Activated CD4-positive, alpha-beta T cell treated with anti-CD3 and anti-CD28 coated beads, Interleukin-2, amount 50 U/mL, for 16 hours (primary cell): Measurements from ENCODE around the gene FOXRED1.
A peak's percentile ranks its signal among the peaks of the same experiment; 100 is the strongest.
"Not testable (repeated sequence)": the region's sequence is repeated elsewhere in the genome, so short reads cannot be mapped to it uniquely, and the experiment has no call there.

Experiments
- DNase-seq: peaks from one replicate; pipeline ENCODE4 v3.0.0-alpha.2; 2020

The FOXRED1 gene

GRCh38 chr11:126268708-126269579 is at the start of gene FOXRED1, which contains the start of gene SRPRA:
FOXRED1 (plus strand) TSS chr11:126269154; CDS start chr11:126269207, 53 bp downstream.
SRPRA (minus strand) TSS chr11:126268895; CDS start chr11:126268804, 91 bp downstream.
- DNase-seq: peak; percentile 100

GRCh38 chr11:126219547-126219946 is 49.4 kb upstream of the FOXRED1 start:
- DNase-seq: no peak

- DNase-seq: no peak
Observed at GRCh38 chr11:126224647-126225294, 44.2 kb upstream of the FOXRED1 start.

- no peak for DNase-seq
Observed at GRCh38 chr11:126225295-126225665, 43.7 kb upstream of the FOXRED1 start.

- no peak for DNase-seq
Observed at GRCh38 chr11:126226334-126227084, 42.4 kb upstream of the FOXRED1 start.

GRCh38 chr11:126229858-126230540 is 39.0 kb upstream of the FOXRED1 start:
- no peak for DNase-seq

GRCh38 chr11:126231725-126232459 is 37.1 kb upstream of the FOXRED1 start:
- no peak for DNase-seq

GRCh38 chr11:126232683-126233082 is 36.3 kb upstream of the FOXRED1 start:
- DNase-seq: no peak

GRCh38 chr11:126233391-126233790 is 35.6 kb upstream of the FOXRED1 start:
- no peak for DNase-seq

GRCh38 chr11:126246636-126247035 is 22.3 kb upstream of the FOXRED1 start:
- DNase-seq: no peak

GRCh38 chr11:126253265-126253664 is 15.7 kb upstream of the FOXRED1 start:
- no peak for DNase-seq

GRCh38 chr11:126254819-126255218 is 14.1 kb upstream of the FOXRED1 start:
- no peak for DNase-seq

GRCh38 chr11:126255507-126255906 is 13.4 kb upstream of the FOXRED1 start:
- DNase-seq: not testable (repeated sequence)

- no peak for DNase-seq
Observed at GRCh38 chr11:126256216-126256615, 12.7 kb upstream of the FOXRED1 start.

- no peak for DNase-seq
Observed at GRCh38 chr11:126257144-126257543, 11.8 kb upstream of the FOXRED1 start.

- no peak for DNase-seq
Observed at GRCh38 chr11:126257764-126258163, 11.2 kb upstream of the FOXRED1 start.

- no peak for DNase-seq
Observed at GRCh38 chr11:126262216-126262615, 6.7 kb upstream of the FOXRED1 start.

GRCh38 chr11:126263489-126263888 is 5.5 kb upstream of the FOXRED1 start:
- DNase-seq: no peak

- DNase-seq: no peak
Observed at GRCh38 chr11:126265811-126266210, 3.1 kb upstream of the FOXRED1 start.

- no peak for DNase-seq
Observed at GRCh38 chr11:126267650-126268049, 1.3 kb upstream of the FOXRED1 start.

- no peak for DNase-seq
Observed at GRCh38 chr11:126268361-126268707, 620 bp upstream of the FOXRED1 start.

- DNase-seq: no peak
Observed at GRCh38 chr11:126277322-126277721, 8.4 kb downstream of the FOXRED1 start.
